Thyroid gland (tissue), 4 donors: ENCODE results near the gene LRP8. TPM values are rescaled to one million over a fixed set of nuclear protein-coding genes. Genes with fewer than 3 reads are reported as not detected.

Source experiments
- DNase-seq, 2 donors: peaks; one replicate each; pipeline ENCODE4 v3.0.0-alpha.2; 2019
- H3K27ac ChIP-seq, 3 donors: fragments of 200-600 bp; sonication (generic); 1 replicate in 2 of 3; 2 replicates in 1 of 3; pipeline ENCODE4 v1.5.1; 2016 to 2019; ENCODE audit warnings: mild to moderate bottlenecking in 1 of 3, moderate library complexity in 1 of 3
- H3K27me3 ChIP-seq: fragments of 200-600 bp; sonication (generic); one replicate; pipeline ENCODE4 v1.5.1; 2019
- H3K36me3 ChIP-seq, 2 donors: fragments of 200-600 bp; sonication (generic); one replicate each; pipeline ENCODE4 v1.5.1; 2016 to 2019
- H3K4me1 ChIP-seq, 2 donors: fragments of 200-600 bp; sonication (generic); one replicate each; pipeline ENCODE4 v1.5.1; 2017 to 2019
- H3K4me3 ChIP-seq, 3 donors: fragments of 200-600 bp; sonication (generic); replicated peaks in 1 of 3; 1 replicate in 2 of 3; 2 replicates in 1 of 3; pipeline ENCODE4 v1.5.1; 2016; ENCODE audit warnings: mild to moderate bottlenecking in 1 of 3
- H3K9me3 ChIP-seq: fragments of 200-600 bp; sonication (generic); one replicate; pipeline ENCODE4 v1.5.1; 2017
- CTCF ChIP-seq, 6 experiments: fragments of 200-600 bp in 3 of 6; fragments of 450-650 bp in 3 of 6; sonication (generic) in 3 of 6; IDR thresholded peaks; one replicate each; pipeline ENCODE4 v1.5.1; 2016 to 2019; ENCODE audit warnings: antibody characterized with exemption in 6 of 6, mild to moderate bottlenecking in 2 of 6, inconsistent platforms in 1 of 6, moderate library complexity in 1 of 6
- POLR2A ChIP-seq, 2 donors: fragments of 450-650 bp; IDR thresholded peaks; one replicate each; pipeline ENCODE4 v1.6.1; 2017; ENCODE audit warnings: antibody characterized with exemption in 2 of 2, mild to moderate bottlenecking in 2 of 2, moderate library complexity in 1 of 2
- WGBS, 2 donors: methylation state at CpG; one replicate each; pipeline ENCODE4 v1.1.5; 2017; 5-methylcytosine and 5-hydroxymethylcytosine counted together
- intact Hi-C: fragments of 100-400 bp; cut with DNase I; formaldehyde crosslinking; loops from one replicate; pipeline ENCODE4 v1.15.1; 2023
- total RNA-seq, 4 donors: library from RNA; depleted of rRNA; stranded (reverse); fragments of >200 nt; gene quantifications; one replicate each; pipeline ENCODE4 v1.2.3, GENCODE V29; 2016

Gene LRP8
- total RNA-seq, 4 donors from 2014 or later = 92.8 to 200 (median 143) TPM

DNA sequence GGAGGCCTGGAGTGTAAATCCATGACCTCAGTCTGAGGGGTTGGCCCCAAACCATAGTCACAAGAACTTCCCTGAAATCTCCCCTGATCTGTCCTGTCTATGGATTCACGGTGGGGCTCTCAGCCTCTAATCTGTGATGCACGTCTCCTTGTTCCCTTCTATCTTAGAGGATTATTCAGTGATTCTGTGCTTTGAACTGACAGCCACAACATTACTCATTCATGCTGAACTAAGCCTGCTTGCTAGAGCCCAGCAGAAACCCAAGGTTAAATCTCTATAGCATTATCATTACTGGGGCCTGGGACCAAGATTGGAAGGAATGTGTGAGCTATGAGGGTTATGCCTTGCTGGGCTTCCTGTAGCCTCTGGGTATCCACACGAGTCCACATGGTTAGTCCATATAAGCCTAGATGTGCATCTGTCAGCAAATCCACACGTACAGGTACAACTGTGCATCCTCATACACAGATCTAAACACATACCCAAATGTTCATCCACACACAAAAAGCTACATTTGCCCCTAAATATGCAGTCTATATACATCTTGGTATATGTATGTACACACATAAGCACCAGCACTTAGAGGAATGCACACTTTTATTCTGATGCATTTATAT is 67.1 kb downstream of the LRP8 start:
- Histone ChIP-seq H3K4me3 (no peak overlapping the region), H3K27ac (no peak overlapping the region), H3K27me3 (no peaks in the 10 kb centered on the region), H3K4me1 (no peaks in the 10 kb centered on the region), H3K36me3 (peaks cover 59 to 79% of the 10 kb centered on the region in 2 donors), H3K9me3 (no peaks in the 10 kb centered on the region)
- no peak for DNase-seq
- intact Hi-C loops = no loop called here
- no peak for TF ChIP-seq POLR2A (IDR thresholded peaks at IDR 0.05)
- no peak for TF ChIP-seq CTCF (IDR thresholded peaks at IDR 0.05)
- 81 to 89% methylated on average over 4 of the region's 4 CpGs for WGBS, 2 donors

DNA sequence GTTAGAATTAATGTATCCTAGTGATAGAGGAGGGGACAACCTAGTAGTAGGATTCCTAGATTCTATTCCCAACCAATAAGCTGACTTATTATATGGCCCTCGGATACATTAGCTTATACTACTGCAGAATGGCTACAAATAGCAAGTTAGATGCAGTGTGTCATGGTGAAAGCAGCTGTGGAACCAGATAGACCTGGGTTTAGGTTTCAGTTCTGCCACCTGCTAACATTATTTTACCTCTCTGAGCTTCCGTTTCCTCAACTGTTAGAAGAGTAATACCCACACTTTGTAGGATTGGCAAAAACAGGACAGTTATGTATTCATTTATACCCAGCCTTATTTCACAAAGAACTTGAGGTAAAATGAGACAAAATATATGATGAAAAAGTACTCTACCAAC is 67.9 kb downstream of the LRP8 start:
- WGBS, 2 donors = 95 to 98% methylated on average over 2 of the region's 2 CpGs

DNA sequence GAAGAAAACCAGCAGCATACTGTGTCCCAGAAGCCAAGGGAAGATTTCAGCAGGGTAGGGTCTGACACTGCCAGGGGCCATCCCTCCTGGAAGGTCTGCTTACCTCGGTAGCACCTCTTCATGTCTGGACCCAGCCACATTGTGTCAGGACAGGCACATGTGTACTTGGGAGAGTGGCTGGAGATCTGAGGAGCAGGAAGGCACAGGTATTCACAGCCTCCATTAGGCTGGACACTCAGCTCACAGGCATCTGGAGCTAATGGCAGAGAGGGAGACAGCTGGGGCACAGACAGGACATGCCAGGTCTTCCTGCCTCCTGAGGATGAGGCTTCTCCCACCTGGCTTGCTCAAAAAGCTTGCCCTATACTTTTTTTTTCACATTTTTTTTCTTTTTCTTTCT is 69.7 kb downstream of the LRP8 start:
- no peaks in the 10 kb centered on the region for H3K4me1 ChIP-seq
- no peak for DNase-seq
- no peaks in the 10 kb centered on the region for H3K27me3 ChIP-seq
- H3K36me3 ChIP-seq = peaks cover 45 to 70% of the 10 kb centered on the region in 2 donors
- no peaks in the 10 kb centered on the region for H3K9me3 ChIP-seq
- H3K27ac ChIP-seq = no peak overlapping the region
- no peak for TF ChIP-seq POLR2A (IDR thresholded peaks at IDR 0.05)
- TF ChIP-seq CTCF (IDR thresholded peaks at IDR 0.05) = no peak
- H3K4me3 ChIP-seq = no peak overlapping the region
- intact Hi-C loops = no loop called here
- 76 to 83% methylated on average over 1 of the region's 1 CpG for WGBS, 2 donors

More for the DNA sequence above, 67.9 kb downstream of the LRP8 start:
- Histone ChIP-seq H3K4me1 (no peaks in the 10 kb centered on the region), H3K4me3 (no peak overlapping the region), H3K36me3 (peaks cover 57 to 86% of the 10 kb centered on the region in 2 donors), H3K9me3 (no peaks in the 10 kb centered on the region), H3K27me3 (no peaks in the 10 kb centered on the region), H3K27ac (no peak overlapping the region)
- no peak for DNase-seq
- TF ChIP-seq POLR2A (IDR thresholded peaks at IDR 0.05) (no peak), CTCF (IDR thresholded peaks at IDR 0.05) (no peak)
- intact Hi-C loops = no loop called here

GRCh38 chr1:53257454-53258081 is 70.3 kb downstream of the LRP8 start:
- H3K36me3 ChIP-seq = peaks cover 41 to 70% of the 10 kb centered on the region in 2 donors
- 92 to 93% methylated on average over 5 of the region's 5 CpGs for WGBS, 2 donors
- H3K27ac ChIP-seq = no peak overlapping the region
- no peak for DNase-seq
- H3K27me3 ChIP-seq = no peaks in the 10 kb centered on the region
- no peak overlapping the region for H3K4me3 ChIP-seq
- intact Hi-C loops = no loop called here
- no peaks in the 10 kb centered on the region for H3K4me1 ChIP-seq
- TF ChIP-seq POLR2A (IDR thresholded peaks at IDR 0.05) = no peak
- no peak for TF ChIP-seq CTCF (IDR thresholded peaks at IDR 0.05)
- H3K9me3 ChIP-seq = no peaks in the 10 kb centered on the region
